Measurements from ENCODE around the gene GALNT17. TPM values are rescaled to one million over a fixed set of nuclear protein-coding genes. Genes with fewer than 3 reads are reported as not detected.

GALNT17 gene
- total RNA-seq, 1 donor, result 0.36 TPM

DNA sequence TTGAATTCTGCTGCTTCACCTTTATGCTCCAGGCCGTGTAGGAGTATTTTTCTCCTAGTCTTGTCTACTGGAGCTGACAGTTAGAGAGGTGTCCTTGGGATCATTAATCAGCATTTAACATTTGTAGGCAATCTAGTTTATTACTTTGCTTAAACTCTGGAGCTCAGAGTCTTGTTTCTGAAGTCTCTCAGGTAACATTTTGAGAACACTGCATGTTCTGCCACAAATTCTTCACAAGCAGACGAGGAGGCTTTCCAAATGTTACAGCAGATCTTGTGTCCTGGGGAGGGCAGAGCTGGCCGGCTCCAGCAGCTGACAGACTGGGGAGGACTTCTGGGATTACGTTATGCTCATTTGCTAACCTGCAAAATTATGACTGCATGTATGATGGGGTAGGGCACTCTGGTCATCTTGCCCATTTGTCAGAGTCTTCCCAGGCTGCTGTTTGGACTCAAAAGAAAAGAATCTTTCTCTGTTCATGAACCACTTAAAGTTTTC lies 50.5 kb downstream of the GALNT17 start:
- Histone ChIP-seq H3K27ac (ENCODE audit: low read depth, low read length) (no peak overlapping the region), H3K4me1 (ENCODE audit: insufficient read depth, low read length) (no peaks in the 10 kb centered on the region), H3K9me3 (ENCODE audit: low read depth, low read length) (no peaks in the 10 kb centered on the region), H3K36me3 (ENCODE audit: insufficient read depth, low read length) (no peaks in the 10 kb centered on the region), H3K4me3 (ENCODE audit: insufficient read depth, low read length) (no peak overlapping the region), H3K79me2 (ENCODE audit: insufficient read depth, low read length) (no peaks in the 10 kb centered on the region), H3K27me3 (ENCODE audit: insufficient read depth, low read length) (no peaks in the 10 kb centered on the region), H4K20me1 (ENCODE audit: insufficient read depth, low read length) (no peaks in the 10 kb centered on the region), H2AFZ (ENCODE audit: low read length) (no peak overlapping the region), H3K4me2 (ENCODE audit: insufficient read depth, low read length) (no peak overlapping the region)
- TF ChIP-seq CTCF (IDR thresholded peaks at IDR 0.05; ENCODE audit: extremely low read depth, low read depth, low read length), result no peak
- no peak for DNase-seq (ENCODE audit: insufficient read length, low spot score, missing footprints)

GRCh38 chr7:71184136-71184535 lies 52.2 kb downstream of the GALNT17 start:
- no peak overlapping the region for H3K27ac ChIP-seq (ENCODE audit: low read depth, low read length)
- no peak for TF ChIP-seq CTCF (IDR thresholded peaks at IDR 0.05; ENCODE audit: extremely low read depth, low read depth, low read length)
- no peak overlapping the region for H3K4me3 ChIP-seq (ENCODE audit: insufficient read depth, low read length)
- H4K20me1 ChIP-seq (ENCODE audit: insufficient read depth, low read length), result no peaks in the 10 kb centered on the region
- no peaks in the 10 kb centered on the region for H3K4me1 ChIP-seq (ENCODE audit: insufficient read depth, low read length)
- H2AFZ ChIP-seq (ENCODE audit: low read length), result no peak overlapping the region
- no peaks in the 10 kb centered on the region for H3K36me3 ChIP-seq (ENCODE audit: insufficient read depth, low read length)
- no peaks in the 10 kb centered on the region for H3K79me2 ChIP-seq (ENCODE audit: insufficient read depth, low read length)
- DNase-seq (ENCODE audit: insufficient read length, low spot score, missing footprints), result no peak
- no peaks in the 10 kb centered on the region for H3K27me3 ChIP-seq (ENCODE audit: insufficient read depth, low read length)
- H3K4me2 ChIP-seq (ENCODE audit: insufficient read depth, low read length), result no peak overlapping the region
- no peaks in the 10 kb centered on the region for H3K9me3 ChIP-seq (ENCODE audit: low read depth, low read length)

DNA sequence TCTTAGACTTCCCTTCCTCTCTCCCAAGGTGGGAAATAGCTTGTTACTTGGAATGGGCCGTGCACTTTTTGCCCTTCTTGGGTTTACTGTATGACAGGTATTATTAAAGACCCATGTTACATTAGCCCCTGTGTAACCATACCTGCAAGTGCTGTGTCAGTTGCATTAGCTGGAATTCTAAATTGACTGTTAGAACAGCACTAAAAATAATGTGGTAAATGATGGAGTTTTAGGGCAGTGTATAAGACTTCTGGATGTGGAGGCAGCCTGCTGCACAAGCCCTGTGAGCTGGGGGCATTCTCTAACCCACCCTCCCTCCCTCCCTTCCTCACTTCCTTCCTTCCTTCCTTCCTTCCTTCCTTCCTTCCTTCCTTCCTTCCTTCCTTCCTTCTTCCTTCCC lies 52.7 kb downstream of the GALNT17 start:
- Histone ChIP-seq H4K20me1 (ENCODE audit: insufficient read depth, low read length) (no peaks in the 10 kb centered on the region), H3K27ac (ENCODE audit: low read depth, low read length) (no peak overlapping the region), H3K27me3 (ENCODE audit: insufficient read depth, low read length) (no peaks in the 10 kb centered on the region), H3K4me2 (ENCODE audit: insufficient read depth, low read length) (no peak overlapping the region), H3K79me2 (ENCODE audit: insufficient read depth, low read length) (no peaks in the 10 kb centered on the region), H3K36me3 (ENCODE audit: insufficient read depth, low read length) (no peaks in the 10 kb centered on the region), H3K4me1 (ENCODE audit: insufficient read depth, low read length) (no peaks in the 10 kb centered on the region), H3K4me3 (ENCODE audit: insufficient read depth, low read length) (no peak overlapping the region), H3K9me3 (ENCODE audit: low read depth, low read length) (peaks cover 3% of the 10 kb centered on the region), H2AFZ (ENCODE audit: low read length) (no peak overlapping the region)
- TF ChIP-seq CTCF (IDR thresholded peaks at IDR 0.05; ENCODE audit: extremely low read depth, low read depth, low read length), result no peak
- DNase-seq (ENCODE audit: insufficient read length, low spot score, missing footprints), result no peak

GRCh38 chr7:71186535-71187057 lies 54.7 kb downstream of the GALNT17 start:
- H3K4me3 ChIP-seq (ENCODE audit: insufficient read depth, low read length), result no peak overlapping the region
- TF ChIP-seq CTCF (IDR thresholded peaks at IDR 0.05; ENCODE audit: extremely low read depth, low read depth, low read length), result no peak
- H3K4me1 ChIP-seq (ENCODE audit: insufficient read depth, low read length), result no peaks in the 10 kb centered on the region
- no peaks in the 10 kb centered on the region for H3K79me2 ChIP-seq (ENCODE audit: insufficient read depth, low read length)
- H4K20me1 ChIP-seq (ENCODE audit: insufficient read depth, low read length), result no peaks in the 10 kb centered on the region
- no peaks in the 10 kb centered on the region for H3K27me3 ChIP-seq (ENCODE audit: insufficient read depth, low read length)
- peak; percentile 52 for DNase-seq (ENCODE audit: insufficient read length, low spot score, missing footprints)
- H3K4me2 ChIP-seq (ENCODE audit: insufficient read depth, low read length), result no peak overlapping the region
- H3K36me3 ChIP-seq (ENCODE audit: insufficient read depth, low read length), result no peaks in the 10 kb centered on the region
- H2AFZ ChIP-seq (ENCODE audit: low read length), result no peak overlapping the region
- peaks cover 3% of the 10 kb centered on the region for H3K9me3 ChIP-seq (ENCODE audit: low read depth, low read length)
- no peak overlapping the region for H3K27ac ChIP-seq (ENCODE audit: low read depth, low read length)
